ENCODE results near the gene PSTK.

Gene PSTK

GRCh38 chr10:122980209-122981065, at the start of gene PSTK:
Gene PSTK (plus strand): TSS chr10:122980401. CDS start chr10:122980480, 79 bp downstream.
- Histone ChIP-seq H3K36me3 (ENCODE audit: insufficient read depth, low read length) (peaks cover 6% of the 10 kb centered on the region), H3K27me3 (ENCODE audit: insufficient read depth, low read length) (no peaks in the 10 kb centered on the region), H3K4me3 (ENCODE audit: low read length) (peak within 1 kb of the TSS; percentile 77), H2AFZ (ENCODE audit: low read depth, low read length) (peak within 1 kb of the TSS; percentile 65), H3K4me1 (ENCODE audit: insufficient read depth, low read length) (peaks cover 13% of the 10 kb centered on the region), H3K9me3 (ENCODE audit: low read length) (no peaks in the 10 kb centered on the region)

- no peak overlapping the region for H3K4me3 ChIP-seq (ENCODE audit: low read length)
- no peak overlapping the region for H2AFZ ChIP-seq (ENCODE audit: low read depth, low read length)
- H3K27me3 ChIP-seq (ENCODE audit: insufficient read depth, low read length), result no peaks in the 10 kb centered on the region
- no peaks in the 10 kb centered on the region for H3K9me3 ChIP-seq (ENCODE audit: low read length)
- H3K4me1 ChIP-seq (ENCODE audit: insufficient read depth, low read length), result peaks cover 5% of the 10 kb centered on the region
- peaks cover 4% of the 10 kb centered on the region for H3K36me3 ChIP-seq (ENCODE audit: insufficient read depth, low read length)
Observed at GRCh38 chr10:122931088-122931906, 48.9 kb upstream of the PSTK start.

GRCh38 chr10:122939133-122939855, 40.9 kb upstream of the PSTK start:
- no peaks in the 10 kb centered on the region for H3K9me3 ChIP-seq (ENCODE audit: low read length)
- H2AFZ ChIP-seq (ENCODE audit: low read depth, low read length), result no peak overlapping the region
- H3K36me3 ChIP-seq (ENCODE audit: insufficient read depth, low read length), result peaks cover 17% of the 10 kb centered on the region
- H3K4me3 ChIP-seq (ENCODE audit: low read length), result no peak overlapping the region
- peaks cover 8% of the 10 kb centered on the region for H3K4me1 ChIP-seq (ENCODE audit: insufficient read depth, low read length)
- no peaks in the 10 kb centered on the region for H3K27me3 ChIP-seq (ENCODE audit: insufficient read depth, low read length)

- H3K36me3 ChIP-seq (ENCODE audit: insufficient read depth, low read length), result peaks cover 17% of the 10 kb centered on the region
- H3K9me3 ChIP-seq (ENCODE audit: low read length), result no peaks in the 10 kb centered on the region
- H3K27me3 ChIP-seq (ENCODE audit: insufficient read depth, low read length), result no peaks in the 10 kb centered on the region
- no peak overlapping the region for H2AFZ ChIP-seq (ENCODE audit: low read depth, low read length)
- no peak overlapping the region for H3K4me3 ChIP-seq (ENCODE audit: low read length)
- H3K4me1 ChIP-seq (ENCODE audit: insufficient read depth, low read length), result peaks cover 8% of the 10 kb centered on the region
Observed at GRCh38 chr10:122939856-122940543, 40.2 kb upstream of the PSTK start.

GRCh38 chr10:122949296-122949695, 30.9 kb upstream of the PSTK start:
- H3K4me3 ChIP-seq (ENCODE audit: low read length), result no peak overlapping the region
- H3K36me3 ChIP-seq (ENCODE audit: insufficient read depth, low read length), result peaks cover 47% of the 10 kb centered on the region
- H3K9me3 ChIP-seq (ENCODE audit: low read length), result no peaks in the 10 kb centered on the region
- H3K27me3 ChIP-seq (ENCODE audit: insufficient read depth, low read length), result no peaks in the 10 kb centered on the region
- H3K4me1 ChIP-seq (ENCODE audit: insufficient read depth, low read length), result peaks cover 7% of the 10 kb centered on the region
- no peak overlapping the region for H2AFZ ChIP-seq (ENCODE audit: low read depth, low read length)

GRCh38 chr10:122953902-122954730, 26.1 kb upstream of the PSTK start, which contains the start of gene C10orf88:
Gene C10orf88 (minus strand): TSS chr10:122954227. CDS start chr10:122954178, 49 bp downstream.
- Histone ChIP-seq H3K9me3 (ENCODE audit: low read length) (no peaks in the 10 kb centered on the region), H3K4me3 (ENCODE audit: low read length) (peak within 1 kb of the TSS; percentile 62), H2AFZ (ENCODE audit: low read depth, low read length) (peak within 1 kb of the TSS; percentile 56), H3K36me3 (ENCODE audit: insufficient read depth, low read length) (peaks cover 13% of the 10 kb centered on the region), H3K4me1 (ENCODE audit: insufficient read depth, low read length) (peaks cover 7% of the 10 kb centered on the region), H3K27me3 (ENCODE audit: insufficient read depth, low read length) (no peaks in the 10 kb centered on the region)

GRCh38 chr10:122954731-122955050, 25.5 kb upstream of the PSTK start:
- Histone ChIP-seq H3K4me1 (ENCODE audit: insufficient read depth, low read length) (peaks cover 7% of the 10 kb centered on the region), H3K4me3 (ENCODE audit: low read length) (peak overlapping the region; percentile 62), H3K9me3 (ENCODE audit: low read length) (no peaks in the 10 kb centered on the region), H3K36me3 (ENCODE audit: insufficient read depth, low read length) (peaks cover 7% of the 10 kb centered on the region), H2AFZ (ENCODE audit: low read depth, low read length) (peak overlapping the region; percentile 56), H3K27me3 (ENCODE audit: insufficient read depth, low read length) (no peaks in the 10 kb centered on the region)

- peaks cover 7% of the 10 kb centered on the region for H3K4me1 ChIP-seq (ENCODE audit: insufficient read depth, low read length)
- H2AFZ ChIP-seq (ENCODE audit: low read depth, low read length), result no peak overlapping the region
- H3K36me3 ChIP-seq (ENCODE audit: insufficient read depth, low read length), result peaks cover 6% of the 10 kb centered on the region
- no peak overlapping the region for H3K4me3 ChIP-seq (ENCODE audit: low read length)
- no peaks in the 10 kb centered on the region for H3K27me3 ChIP-seq (ENCODE audit: insufficient read depth, low read length)
- no peaks in the 10 kb centered on the region for H3K9me3 ChIP-seq (ENCODE audit: low read length)
Observed at GRCh38 chr10:122955892-122956291, 24.3 kb upstream of the PSTK start.

GRCh38 chr10:122957474-122957873, 22.7 kb upstream of the PSTK start:
- no peaks in the 10 kb centered on the region for H3K9me3 ChIP-seq (ENCODE audit: low read length)

GRCh38 chr10:122962405-122962804, 17.8 kb upstream of the PSTK start:
- Histone ChIP-seq H3K36me3 (ENCODE audit: insufficient read depth, low read length) (no peaks in the 10 kb centered on the region), H3K27me3 (ENCODE audit: insufficient read depth, low read length) (no peaks in the 10 kb centered on the region), H3K9me3 (ENCODE audit: low read length) (peaks cover 4% of the 10 kb centered on the region), H2AFZ (ENCODE audit: low read depth, low read length) (no peak overlapping the region), H3K4me1 (ENCODE audit: insufficient read depth, low read length) (no peaks in the 10 kb centered on the region), H3K4me3 (ENCODE audit: low read length) (no peak overlapping the region)

More at GRCh38 chr10:122957474-122957873, 22.7 kb upstream of the PSTK start:
- Histone ChIP-seq H3K36me3 (ENCODE audit: insufficient read depth, low read length) (no peaks in the 10 kb centered on the region), H3K4me3 (ENCODE audit: low read length) (no peak overlapping the region), H2AFZ (ENCODE audit: low read depth, low read length) (no peak overlapping the region), H3K4me1 (ENCODE audit: insufficient read depth, low read length) (peaks cover 4% of the 10 kb centered on the region), H3K27me3 (ENCODE audit: insufficient read depth, low read length) (no peaks in the 10 kb centered on the region)

GRCh38 chr10:122966879-122967278, 13.3 kb upstream of the PSTK start:
- Histone ChIP-seq H3K36me3 (ENCODE audit: insufficient read depth, low read length) (no peaks in the 10 kb centered on the region), H2AFZ (ENCODE audit: low read depth, low read length) (no peak overlapping the region), H3K9me3 (ENCODE audit: low read length) (peaks cover 4% of the 10 kb centered on the region)

GRCh38 chr10:122968698-122969097, 11.5 kb upstream of the PSTK start:
- Histone ChIP-seq H3K27me3 (ENCODE audit: insufficient read depth, low read length) (no peaks in the 10 kb centered on the region), H3K9me3 (ENCODE audit: low read length) (peaks cover 4% of the 10 kb centered on the region), H3K4me1 (ENCODE audit: insufficient read depth, low read length) (peaks cover 8% of the 10 kb centered on the region), H3K36me3 (ENCODE audit: insufficient read depth, low read length) (no peaks in the 10 kb centered on the region), H3K4me3 (ENCODE audit: low read length) (no peak overlapping the region), H2AFZ (ENCODE audit: low read depth, low read length) (no peak overlapping the region)

More at GRCh38 chr10:122966879-122967278, 13.3 kb upstream of the PSTK start:
- Histone ChIP-seq H3K4me1 (ENCODE audit: insufficient read depth, low read length) (no peaks in the 10 kb centered on the region), H3K27me3 (ENCODE audit: insufficient read depth, low read length) (no peaks in the 10 kb centered on the region), H3K4me3 (ENCODE audit: low read length) (no peak overlapping the region)
